A673 (cell line): ENCODE data around the gene EEPD1. TPM values are rescaled to one million over a fixed set of nuclear protein-coding genes. Genes with fewer than 3 reads are reported as not detected.
A peak's percentile ranks its signal among the peaks of the same experiment; 100 is the strongest.
"Not testable (repeated sequence)": the region's sequence is repeated elsewhere in the genome, so short reads cannot be mapped to it uniquely, and the experiment has no call there.

Experiments
- Bru-seq: library from RNA; stranded (reverse); fragments of 400-500 nt; gene quantifications from one replicate; lab custom pipeline; 2021; lab: Mats Ljungman, UMichigan
- BruChase-seq, 2 experiments: library from RNA; stranded (reverse); fragments of 400-500 nt; gene quantifications; one replicate each; lab custom pipeline; 2021; lab: Mats Ljungman, UMichigan
- BruUV-seq: library from RNA; stranded (reverse); fragments of 400-500 nt; replicated peaks from 2 replicates; lab custom pipeline; 2021; lab: Mats Ljungman, UMichigan
- CTCF ChIA-PET: fragments of 300-600 bp; sonication (Branson Sonifier 250); formaldehyde crosslinking; loops from one replicate; lab custom pipeline; 2022; ENCODE audit warnings: antibody characterized with exemption; lab: Charles Lee
- POLR2A ChIA-PET: fragments of 300-600 bp; sonication (Branson Sonifier 250); formaldehyde crosslinking; loops from one replicate; lab custom pipeline; 2022; ENCODE audit warnings: antibody characterized with exemption; ENCODE audit not compliant: low non-redundant PET; lab: Charles Lee
- DNase-seq: peaks from one replicate; pipeline ENCODE4 v3.0.0-alpha.2; 2015; ENCODE audit warnings: low spot score
- H3K27ac ChIP-seq: fragments of 200-600 bp; sonication (generic); 2 replicates; pipeline ENCODE4 v1.5.1; 2016; ENCODE audit warnings: mixed run types, low read depth, mild to moderate bottlenecking, mixed read lengths, antibody characterized with exemption, low read length; ENCODE audit not compliant: poor library complexity, severe bottlenecking
- H3K27me3 ChIP-seq: fragments of 200-600 bp; sonication (generic); replicated peaks from 2 replicates; pipeline ENCODE4 v1.6.1; 2017; ENCODE audit warnings: mixed run types, low read depth, mild to moderate bottlenecking, mixed read lengths, antibody characterized with exemption, low read length; ENCODE audit not compliant: insufficient read depth, poor library complexity
- H3K36me3 ChIP-seq: fragments of 200-600 bp; sonication (generic); 2 replicates; pipeline ENCODE4 v1.6.1; 2016; ENCODE audit warnings: mixed run types, mild to moderate bottlenecking, mixed read lengths, antibody characterized with exemption, low read length; ENCODE audit not compliant: insufficient read depth, poor library complexity, severe bottlenecking
- H3K4me1 ChIP-seq: fragments of 200-600 bp; sonication (generic); 2 replicates; pipeline ENCODE4 v1.6.1; 2017; ENCODE audit warnings: mixed run types, mild to moderate bottlenecking, mixed read lengths, antibody characterized with exemption, low read length; ENCODE audit not compliant: insufficient read depth, poor library complexity, severe bottlenecking
- H3K4me3 ChIP-seq: fragments of 200-600 bp; sonication (generic); 2 replicates; pipeline ENCODE4 v1.5.1; 2016; ENCODE audit warnings: low read depth, mixed run types, mild to moderate bottlenecking, mixed read lengths, low read length; ENCODE audit not compliant: poor library complexity, severe bottlenecking
- H3K9me3 ChIP-seq: fragments of 200-600 bp; sonication (generic); 2 replicates; pipeline ENCODE4 v1.6.1; 2016; ENCODE audit warnings: mixed run types, low read depth, mild to moderate bottlenecking, mixed read lengths, antibody characterized with exemption, low read length; ENCODE audit not compliant: poor library complexity, severe bottlenecking
- EZH2 ChIP-seq: fragments of 200-600 bp; sonication (generic); IDR thresholded peaks from 2 replicates; pipeline ENCODE4 v1.6.1; 2017; ENCODE audit warnings: borderline replicate concordance, low read depth, mild to moderate bottlenecking, mixed read lengths, antibody characterized with exemption, low read length; ENCODE audit not compliant: poor library complexity, severe bottlenecking
- intact Hi-C: fragments of 100-400 bp; cut with micrococcal nuclease; formaldehyde crosslinking; loops from one replicate; pipeline ENCODE4 v1.10.0; 2022; ENCODE audit not compliant: unreplicated experiment
- long read RNA-seq: library from polyadenylated mRNA; stranded (forward); transcript quantifications from one replicate; pipeline ENCODE4 v2.0.0, GENCODE V29; 2022
- total RNA-seq: library from RNA; stranded (reverse); gene quantifications from 2 replicates; pipeline ENCODE4 v1.2.3, GENCODE V29; 2021
- TF ChIP-seq, protein P1 (sequence below): fragments of 300-800, 200-600 bp; sonication (generic); conservative IDR thresholded peaks from 2 replicates; pipeline ENCODE4 v1.5.1; 2017; ENCODE audit warnings: low read depth, mild to moderate bottlenecking, antibody characterized with exemption, low read length, moderate library complexity, mixed read lengths

EEPD1 gene
- total RNA-seq (2.5 and 2.7 TPM in 2 replicates), Bru-seq, nascent RNA (percentile 46 among the genes with signal in this experiment), BruChase-seq, experiment 1, labeled RNA remaining after a 2-hour chase (percentile 52 among the genes with signal in this experiment), BruChase-seq, experiment 2, labeled RNA remaining after a 6-hour chase (percentile 50 among the genes with signal in this experiment)
- long read RNA-seq, full-length matches to known transcripts: 6 of 11 reads
- long read RNA-seq, partial matches to known transcripts: 1 of 11 reads
- long read RNA-seq, other reads (novel, unspliced or antisense): 4 of 11 reads

DNA sequence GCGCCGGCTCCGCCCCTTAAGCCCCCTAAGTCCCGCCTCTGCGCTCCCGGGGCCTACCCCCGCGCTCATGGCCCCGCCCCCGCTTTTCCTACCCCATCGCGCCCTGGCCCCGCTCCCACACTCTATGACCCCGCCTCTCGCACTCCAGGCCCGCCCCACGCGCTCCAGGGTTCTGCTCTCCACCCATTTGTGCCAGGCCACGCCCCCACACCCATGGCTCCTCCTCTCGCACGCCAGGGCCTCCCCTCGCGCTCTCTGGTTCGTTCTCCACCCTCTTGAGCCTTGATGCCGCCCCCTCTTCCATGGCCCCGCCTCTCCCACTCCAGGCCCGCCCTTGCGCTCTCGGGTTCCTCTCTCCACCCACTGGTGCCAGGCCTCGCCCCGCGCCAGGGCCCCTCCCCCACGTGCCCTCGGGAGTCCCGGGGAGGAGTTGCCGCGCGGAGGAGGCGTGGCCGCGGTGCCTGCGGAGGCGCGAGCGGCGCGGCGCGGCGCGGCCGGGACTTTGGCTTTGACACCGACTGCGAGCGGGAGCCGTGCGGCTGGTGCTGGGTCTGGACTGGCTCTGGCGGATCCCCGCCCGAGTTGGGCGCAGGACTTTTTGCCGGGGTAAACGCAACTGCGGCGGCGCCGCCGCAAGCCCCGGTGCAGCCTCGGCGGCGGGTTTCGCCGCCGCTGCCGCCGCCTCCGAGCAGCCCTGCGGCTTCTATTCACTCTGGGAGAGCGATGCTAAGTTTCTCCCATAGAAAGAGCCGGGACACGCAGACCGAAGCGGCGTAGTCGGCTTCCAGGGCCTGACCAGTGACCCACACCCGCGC, at the start of gene EEPD1:
Gene EEPD1 (plus strand): TSS at position 499 of the 815 bp plus-strand sequence. CDS start 1,071 bp downstream, outside the sequence.
- Histone ChIP-seq H3K27me3 (no peaks in the 10 kb centered on the region), H3K4me3 (peak within 1 kb of the TSS; percentile 62), H3K27ac (peak within 1 kb of the TSS; percentile 63), H3K4me1 (peaks cover 4% of the 10 kb centered on the region), H3K9me3 (no peaks in the 10 kb centered on the region), H3K36me3 (no peaks in the 10 kb centered on the region)
- no TSS peak for BruUV-seq
- CTCF ChIA-PET: no interaction called here
- peak; percentile 99 for DNase-seq
- no peak for TF ChIP-seq EZH2
- TF ChIP-seq, protein P1, sequence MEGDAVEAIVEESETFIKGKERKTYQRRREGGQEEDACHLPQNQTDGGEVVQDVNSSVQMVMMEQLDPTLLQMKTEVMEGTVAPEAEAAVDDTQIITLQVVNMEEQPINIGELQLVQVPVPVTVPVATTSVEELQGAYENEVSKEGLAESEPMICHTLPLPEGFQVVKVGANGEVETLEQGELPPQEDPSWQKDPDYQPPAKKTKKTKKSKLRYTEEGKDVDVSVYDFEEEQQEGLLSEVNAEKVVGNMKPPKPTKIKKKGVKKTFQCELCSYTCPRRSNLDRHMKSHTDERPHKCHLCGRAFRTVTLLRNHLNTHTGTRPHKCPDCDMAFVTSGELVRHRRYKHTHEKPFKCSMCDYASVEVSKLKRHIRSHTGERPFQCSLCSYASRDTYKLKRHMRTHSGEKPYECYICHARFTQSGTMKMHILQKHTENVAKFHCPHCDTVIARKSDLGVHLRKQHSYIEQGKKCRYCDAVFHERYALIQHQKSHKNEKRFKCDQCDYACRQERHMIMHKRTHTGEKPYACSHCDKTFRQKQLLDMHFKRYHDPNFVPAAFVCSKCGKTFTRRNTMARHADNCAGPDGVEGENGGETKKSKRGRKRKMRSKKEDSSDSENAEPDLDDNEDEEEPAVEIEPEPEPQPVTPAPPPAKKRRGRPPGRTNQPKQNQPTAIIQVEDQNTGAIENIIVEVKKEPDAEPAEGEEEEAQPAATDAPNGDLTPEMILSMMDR: no peak
- POLR2A ChIA-PET: no interaction called here
- intact Hi-C loops: no loop called here

DNA sequence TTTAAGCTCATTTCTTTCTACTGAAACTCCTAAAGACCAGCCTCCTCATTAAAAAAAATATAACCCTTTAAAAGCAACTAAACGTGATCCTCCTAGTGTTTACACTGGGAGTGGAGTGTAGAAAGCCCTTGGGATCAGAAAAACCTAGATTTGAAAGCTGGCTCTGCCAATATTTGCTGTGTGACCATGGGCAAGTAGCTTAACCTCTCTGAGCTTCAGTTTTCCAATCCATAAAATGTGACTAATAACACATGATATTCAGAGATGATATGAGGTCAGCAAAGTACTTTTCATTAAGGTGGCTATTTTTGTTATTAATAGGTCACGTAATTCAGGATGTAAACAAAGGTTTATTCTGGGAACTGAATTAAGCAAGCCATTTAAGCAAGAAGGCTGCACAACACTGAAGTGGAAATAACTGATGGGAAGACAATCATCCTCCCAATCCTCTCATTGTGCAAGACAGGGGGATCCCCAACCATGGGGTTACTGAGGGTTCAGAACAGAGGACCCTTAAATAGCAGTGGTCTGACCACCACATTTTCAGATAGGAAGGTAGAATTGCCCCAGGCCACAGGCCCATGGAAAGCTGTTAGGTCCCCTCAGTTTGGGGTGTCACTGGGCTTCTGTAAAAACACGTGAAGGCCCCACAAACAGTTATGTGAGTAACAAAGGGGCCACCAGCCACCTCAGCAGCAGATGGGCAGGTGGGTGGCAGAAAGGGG, 49.1 kb upstream of the EEPD1 start:
- ChIA-PET POLR2A (no interaction called here), CTCF (no interaction called here)
- BruUV-seq: no TSS peak
- no peak overlapping the region for H3K4me3 ChIP-seq
- H3K27me3 ChIP-seq: peaks cover 4% of the 10 kb centered on the region
- H3K27ac ChIP-seq: no peak overlapping the region
- TF ChIP-seq EZH2: no peak
- TF ChIP-seq, protein P1: no peak
- intact Hi-C loops: no loop called here
- no peaks in the 10 kb centered on the region for H3K36me3 ChIP-seq
- DNase-seq: no peak
- no peaks in the 10 kb centered on the region for H3K9me3 ChIP-seq
- no peaks in the 10 kb centered on the region for H3K4me1 ChIP-seq

DNA sequence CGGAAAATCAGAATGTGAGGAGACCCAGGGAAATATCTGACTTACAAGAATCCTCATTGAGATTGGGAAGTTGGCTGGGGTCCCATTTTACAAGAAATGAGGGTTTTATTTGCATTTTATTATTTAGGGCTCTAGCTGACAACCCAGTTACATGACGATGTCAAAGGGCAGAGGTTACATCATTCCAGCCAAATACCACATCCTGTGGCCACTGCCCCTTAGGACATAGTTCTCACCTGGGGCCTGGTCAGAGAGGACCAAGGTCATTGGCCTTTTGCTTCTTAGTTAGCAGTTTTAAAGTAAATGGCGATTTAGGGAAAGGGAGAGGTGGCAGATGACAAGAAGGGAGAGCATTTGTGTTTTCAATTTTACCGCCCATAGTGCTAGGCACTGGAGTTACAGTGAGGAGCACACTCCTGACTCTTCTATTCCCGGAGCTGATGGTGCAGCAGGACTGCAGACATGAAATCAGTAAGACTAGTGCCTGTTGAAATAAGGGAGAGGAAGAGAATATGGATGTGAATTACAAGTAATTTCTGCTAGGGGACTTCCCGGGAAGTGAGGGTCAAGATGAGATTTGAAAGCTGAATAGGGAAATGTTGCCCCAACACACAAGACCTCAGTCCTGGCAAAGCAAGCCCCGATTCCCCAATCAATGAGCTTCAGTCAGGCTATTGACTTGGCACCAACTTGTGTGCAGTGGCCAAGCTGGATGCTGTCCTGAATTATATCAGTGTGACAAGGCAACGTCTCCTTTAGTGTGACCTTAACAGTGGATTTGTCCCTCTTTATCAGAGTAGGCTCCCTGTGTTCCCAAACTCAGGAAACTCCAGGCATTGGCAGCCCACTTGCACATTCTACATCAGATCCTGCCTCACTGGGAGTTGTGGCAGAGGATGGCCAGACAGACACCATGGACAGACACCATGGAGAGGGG, 45.8 kb upstream of the EEPD1 start:
- CTCF ChIA-PET, H3K4me1 ChIP-seq, DNase-seq, H3K4me3 ChIP-seq, H3K27me3 ChIP-seq, intact Hi-C loops, POLR2A ChIA-PET, H3K36me3 ChIP-seq, BruUV-seq, H3K27ac ChIP-seq, H3K9me3 ChIP-seq: not testable (repeated sequence)
